IPS-18c (cell line): ENCODE measurements around the gene CXCL5.
A peak's percentile ranks its signal among the peaks of the same experiment; 100 is the strongest.

Experiments used
- H3K4me3 ChIP-seq: 2 replicates; pipeline ENCODE4 v1.7.0; 2013; ENCODE audit warnings: low read depth, mild to moderate bottlenecking, low read length, moderate library complexity; ENCODE audit not compliant: insufficient read depth
- H3K9me3 ChIP-seq: one replicate; pipeline ENCODE4 v1.6.1; 2013; ENCODE audit warnings: mild to moderate bottlenecking, low read length, moderate library complexity; ENCODE audit not compliant: control insufficient read depth, insufficient read depth

CXCL5 gene

GRCh38 chr4:73998040-73999011, at the start of gene CXCL5:
Gene CXCL5 (minus strand): TSS chr4:73998677. CDS start chr4:73998581, 96 bp downstream.
- H3K9me3 ChIP-seq: no peaks in the 10 kb centered on the region
- peak within 1 kb of the TSS; percentile 54 for H3K4me3 ChIP-seq

- Histone ChIP-seq H3K4me3 (no peak overlapping the region), H3K9me3 (no peaks in the 10 kb centered on the region)
Observed at GRCh38 chr4:74047152-74047551, 48.7 kb upstream of the CXCL5 start.

GRCh38 chr4:74045772-74046171, 47.3 kb upstream of the CXCL5 start:
- Histone ChIP-seq H3K4me3 (no peak overlapping the region), H3K9me3 (no peaks in the 10 kb centered on the region)

- Histone ChIP-seq H3K9me3 (no peaks in the 10 kb centered on the region), H3K4me3 (no peak overlapping the region)
Observed at GRCh38 chr4:74045247-74045646, 46.8 kb upstream of the CXCL5 start.

GRCh38 chr4:74044677-74045076, 46.2 kb upstream of the CXCL5 start:
- Histone ChIP-seq H3K9me3 (no peaks in the 10 kb centered on the region), H3K4me3 (no peak overlapping the region)

- no peaks in the 10 kb centered on the region for H3K9me3 ChIP-seq
Observed at GRCh38 chr4:74042681-74043080, 44.2 kb upstream of the CXCL5 start.

GRCh38 chr4:74041418-74041817, 42.9 kb upstream of the CXCL5 start:
- Histone ChIP-seq H3K9me3 (no peaks in the 10 kb centered on the region), H3K4me3 (no peak overlapping the region)

More at GRCh38 chr4:74042681-74043080, 44.2 kb upstream of the CXCL5 start:
- H3K4me3 ChIP-seq: no peak overlapping the region

GRCh38 chr4:74039315-74039763, 40.9 kb upstream of the CXCL5 start:
- H3K4me3 ChIP-seq: peak overlapping the region; percentile 55
- no peaks in the 10 kb centered on the region for H3K9me3 ChIP-seq

- no peaks in the 10 kb centered on the region for H3K9me3 ChIP-seq
- peak within 1 kb of the TSS; percentile 55 for H3K4me3 ChIP-seq
Observed at GRCh38 chr4:74038425-74039314, 40.2 kb upstream of the CXCL5 start, which contains the start of gene CXCL3. Gene CXCL3 (minus strand): TSS chr4:74038689. CDS start chr4:74038611, 78 bp downstream.

GRCh38 chr4:74038086-74038424, 39.6 kb upstream of the CXCL5 start:
- Histone ChIP-seq H3K9me3 (no peaks in the 10 kb centered on the region), H3K4me3 (peak overlapping the region; percentile 55)

GRCh38 chr4:74037076-74037955, 38.8 kb upstream of the CXCL5 start:
- H3K9me3 ChIP-seq: no peaks in the 10 kb centered on the region
- peak overlapping the region; percentile 55; the same call in 1 of the 2 replicates for H3K4me3 ChIP-seq

- no peaks in the 10 kb centered on the region for H3K9me3 ChIP-seq
- no peak overlapping the region for H3K4me3 ChIP-seq
Observed at GRCh38 chr4:74033739-74034138, 35.3 kb upstream of the CXCL5 start.

GRCh38 chr4:74032064-74032463, 33.6 kb upstream of the CXCL5 start:
- Histone ChIP-seq H3K9me3 (no peaks in the 10 kb centered on the region), H3K4me3 (no peak overlapping the region)

- Histone ChIP-seq H3K4me3 (no peak overlapping the region), H3K9me3 (no peaks in the 10 kb centered on the region)
Observed at GRCh38 chr4:74031576-74031975, 33.1 kb upstream of the CXCL5 start.

- H3K9me3 ChIP-seq: no peaks in the 10 kb centered on the region
- no peak overlapping the region for H3K4me3 ChIP-seq
Observed at GRCh38 chr4:74030285-74030684, 31.8 kb upstream of the CXCL5 start.

GRCh38 chr4:74028504-74028903, 30.0 kb upstream of the CXCL5 start:
- Histone ChIP-seq H3K9me3 (no peaks in the 10 kb centered on the region), H3K4me3 (no peak overlapping the region)

GRCh38 chr4:74023709-74024108, 25.2 kb upstream of the CXCL5 start:
- no peak overlapping the region for H3K4me3 ChIP-seq
- H3K9me3 ChIP-seq: no peaks in the 10 kb centered on the region
